ENCODE data around the gene PDLIM3.
"Not testable (repeated sequence)": the region's sequence is repeated elsewhere in the genome, so short reads cannot be mapped to it uniquely, and the experiment has no call there.

The PDLIM3 gene

DNA sequence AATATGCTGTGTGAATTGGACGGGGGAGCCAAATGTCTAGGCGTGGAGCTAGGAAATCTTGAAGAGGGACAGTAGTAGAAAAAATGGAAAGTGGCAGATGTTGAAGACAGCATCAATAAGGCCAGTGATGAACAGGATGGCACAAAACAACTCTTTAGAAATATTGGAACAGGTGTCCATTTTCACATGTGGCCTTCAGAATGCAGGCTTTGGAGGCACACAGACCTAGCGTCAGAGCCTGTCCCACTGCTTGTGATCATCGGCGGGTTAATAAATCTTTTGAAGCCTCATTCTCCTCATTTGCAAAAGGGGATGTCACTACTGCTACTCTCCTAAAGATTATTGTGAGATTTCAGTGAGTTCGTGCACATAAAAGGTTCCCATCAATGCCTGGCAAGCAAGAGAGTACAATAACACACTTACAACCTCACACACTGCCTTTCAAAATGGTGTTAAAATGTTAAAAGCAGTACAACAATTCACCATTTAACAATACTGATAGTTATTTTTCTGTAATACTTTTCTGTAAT, 2.4 kb downstream of the PDLIM3 start:
- TF ChIP-seq, protein P1, sequence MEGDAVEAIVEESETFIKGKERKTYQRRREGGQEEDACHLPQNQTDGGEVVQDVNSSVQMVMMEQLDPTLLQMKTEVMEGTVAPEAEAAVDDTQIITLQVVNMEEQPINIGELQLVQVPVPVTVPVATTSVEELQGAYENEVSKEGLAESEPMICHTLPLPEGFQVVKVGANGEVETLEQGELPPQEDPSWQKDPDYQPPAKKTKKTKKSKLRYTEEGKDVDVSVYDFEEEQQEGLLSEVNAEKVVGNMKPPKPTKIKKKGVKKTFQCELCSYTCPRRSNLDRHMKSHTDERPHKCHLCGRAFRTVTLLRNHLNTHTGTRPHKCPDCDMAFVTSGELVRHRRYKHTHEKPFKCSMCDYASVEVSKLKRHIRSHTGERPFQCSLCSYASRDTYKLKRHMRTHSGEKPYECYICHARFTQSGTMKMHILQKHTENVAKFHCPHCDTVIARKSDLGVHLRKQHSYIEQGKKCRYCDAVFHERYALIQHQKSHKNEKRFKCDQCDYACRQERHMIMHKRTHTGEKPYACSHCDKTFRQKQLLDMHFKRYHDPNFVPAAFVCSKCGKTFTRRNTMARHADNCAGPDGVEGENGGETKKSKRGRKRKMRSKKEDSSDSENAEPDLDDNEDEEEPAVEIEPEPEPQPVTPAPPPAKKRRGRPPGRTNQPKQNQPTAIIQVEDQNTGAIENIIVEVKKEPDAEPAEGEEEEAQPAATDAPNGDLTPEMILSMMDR (conservative IDR thresholded peaks at IDR 0.05; ENCODE audit: low read depth, low read length): no peak
- H3K4me3 ChIP-seq (ENCODE audit: low read depth, low read length): no peak overlapping the region
- DNase-seq (ENCODE audit: low read depth): no peak

DNA sequence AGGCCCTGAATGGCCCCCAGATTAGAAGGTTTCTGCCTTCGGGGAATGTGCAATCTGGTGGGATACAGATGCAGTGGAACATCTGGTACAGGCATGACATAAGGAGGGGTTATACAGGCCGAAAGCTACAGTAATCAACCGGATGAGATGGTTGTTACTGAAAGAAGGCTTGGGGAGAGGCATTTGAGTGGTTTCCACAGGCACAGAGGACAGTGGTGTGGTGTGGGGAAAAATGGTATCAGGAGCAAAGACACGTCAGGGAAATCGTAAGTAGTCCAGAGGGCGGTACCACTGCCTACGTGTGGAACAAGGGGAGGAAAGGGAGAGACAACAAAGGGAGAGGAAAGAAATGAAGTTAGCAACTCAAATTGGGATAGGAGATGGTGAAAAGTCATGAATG, 3.0 kb downstream of the PDLIM3 start:
- TF ChIP-seq, protein P1 (conservative IDR thresholded peaks at IDR 0.05; ENCODE audit: low read depth, low read length): no peak
- DNase-seq (ENCODE audit: low read depth): no peak
- H3K4me3 ChIP-seq (ENCODE audit: low read depth, low read length): no peak overlapping the region

GRCh38 chr4:185531654-185532053, 3.7 kb downstream of the PDLIM3 start:
- H3K4me3 ChIP-seq (ENCODE audit: low read depth, low read length); DNase-seq (ENCODE audit: low read depth): not testable (repeated sequence)

- no peak for DNase-seq (ENCODE audit: low read depth)
- TF ChIP-seq, protein P1 (conservative IDR thresholded peaks at IDR 0.05; ENCODE audit: low read depth, low read length): no peak
- no peak overlapping the region for H3K4me3 ChIP-seq (ENCODE audit: low read depth, low read length)
Measured at GRCh38 chr4:185529413-185529812, 5.9 kb downstream of the PDLIM3 start.

DNA sequence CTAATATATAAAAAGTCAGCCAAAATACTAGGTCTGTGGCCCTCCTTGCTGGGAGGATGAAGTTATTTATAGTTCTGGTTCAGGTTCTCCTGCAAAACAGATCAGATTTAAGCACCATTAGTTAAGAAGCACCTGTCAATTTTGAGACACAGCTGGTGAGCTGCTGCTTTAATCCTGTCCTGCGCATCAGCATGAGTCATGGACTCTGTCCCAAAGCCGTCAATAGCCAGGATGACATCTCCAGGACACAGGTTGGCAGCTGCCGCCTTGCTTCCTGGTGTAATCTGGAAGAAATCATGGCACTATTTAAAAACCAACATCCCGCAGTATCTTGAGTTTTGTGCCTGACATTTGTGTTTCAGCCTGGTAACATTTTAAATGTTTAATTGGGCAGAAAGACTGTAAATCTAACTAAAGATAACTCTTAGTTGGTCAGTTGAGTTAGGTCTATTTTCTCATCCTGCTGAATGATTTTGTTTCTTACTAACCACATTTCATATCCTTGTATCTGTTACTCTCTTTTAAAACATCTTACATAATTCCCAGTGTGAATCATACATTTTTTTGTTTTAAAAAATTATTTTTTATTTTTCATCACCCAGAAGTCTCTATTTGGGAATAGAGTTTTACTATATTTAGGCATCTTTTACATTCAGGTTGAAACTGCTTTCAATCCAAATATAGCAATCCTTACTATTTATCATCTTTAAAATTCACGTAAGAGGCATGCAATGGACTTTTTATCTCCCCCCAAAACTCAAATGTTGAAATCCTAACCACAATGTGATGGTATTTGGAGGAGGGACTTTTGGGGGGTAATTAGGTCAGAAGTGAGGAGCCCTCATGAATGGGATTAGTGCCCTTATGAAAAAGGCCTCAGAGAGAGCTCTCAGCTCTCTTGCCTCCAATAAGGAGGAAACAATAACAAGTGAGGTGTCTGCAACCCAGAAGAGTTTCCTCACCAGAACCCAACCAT, 10.1 kb downstream of the PDLIM3 start:
- DNase-seq (ENCODE audit: low read depth): no peak
- no peak overlapping the region for H3K4me3 ChIP-seq (ENCODE audit: low read depth, low read length)
- TF ChIP-seq, protein P1 (conservative IDR thresholded peaks at IDR 0.05; ENCODE audit: low read depth, low read length): no peak

GRCh38 chr4:185523862-185524261, 11.4 kb downstream of the PDLIM3 start:
- H3K4me3 ChIP-seq (ENCODE audit: low read depth, low read length): no peak overlapping the region
- TF ChIP-seq, protein P1 (conservative IDR thresholded peaks at IDR 0.05; ENCODE audit: low read depth, low read length): no peak
- no peak for DNase-seq (ENCODE audit: low read depth)

DNA sequence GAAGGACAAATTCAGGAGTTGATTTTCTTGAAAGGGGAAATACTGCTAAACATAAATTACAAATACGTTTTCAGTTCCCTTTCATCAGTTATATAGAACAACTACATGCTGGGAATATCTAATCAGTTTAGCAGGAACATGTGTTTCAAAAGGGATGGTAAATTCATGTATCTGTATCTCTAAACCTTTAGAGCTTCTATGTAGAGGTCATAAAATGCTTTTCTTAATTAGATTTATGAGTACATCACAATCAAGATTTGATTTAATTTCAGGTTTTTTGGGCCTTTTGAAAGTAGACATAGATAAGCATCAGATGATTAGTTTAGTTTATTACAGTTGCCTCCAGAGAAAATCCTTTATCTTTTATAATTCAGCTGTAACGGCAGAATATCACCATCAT, 12.9 kb downstream of the PDLIM3 start:
- DNase-seq (ENCODE audit: low read depth): no peak
- H3K4me3 ChIP-seq (ENCODE audit: low read depth, low read length): no peak overlapping the region
- TF ChIP-seq, protein P1 (conservative IDR thresholded peaks at IDR 0.05; ENCODE audit: low read depth, low read length): no peak
